A673 (cell line): ENCODE results near the gene KCNRG. TPM values are rescaled to one million over a fixed set of nuclear protein-coding genes. Genes with fewer than 3 reads are reported as not detected.
"Not testable (repeated sequence)": the region's sequence is repeated elsewhere in the genome, so short reads cannot be mapped to it uniquely, and the experiment has no call there.

Experiments used
- BruUV-seq: library from RNA; stranded (reverse); fragments of 400-500 nt; replicated peaks from 2 replicates; lab custom pipeline; 2021; lab: Mats Ljungman, UMichigan
- CTCF ChIA-PET: fragments of 300-600 bp; sonication (Branson Sonifier 250); formaldehyde crosslinking; loops from one replicate; lab custom pipeline; 2022; ENCODE audit warnings: antibody characterized with exemption; lab: Charles Lee
- POLR2A ChIA-PET: fragments of 300-600 bp; sonication (Branson Sonifier 250); formaldehyde crosslinking; loops from one replicate; lab custom pipeline; 2022; ENCODE audit warnings: antibody characterized with exemption; ENCODE audit not compliant: low non-redundant PET; lab: Charles Lee
- DNase-seq: peaks from one replicate; pipeline ENCODE4 v3.0.0-alpha.2; 2015; ENCODE audit warnings: low spot score
- H3K27ac ChIP-seq: fragments of 200-600 bp; sonication (generic); 2 replicates; pipeline ENCODE4 v1.5.1; 2016; ENCODE audit warnings: mixed run types, low read depth, mild to moderate bottlenecking, mixed read lengths, antibody characterized with exemption, low read length; ENCODE audit not compliant: poor library complexity, severe bottlenecking
- H3K27me3 ChIP-seq: fragments of 200-600 bp; sonication (generic); replicated peaks from 2 replicates; pipeline ENCODE4 v1.6.1; 2017; ENCODE audit warnings: mixed run types, low read depth, mild to moderate bottlenecking, mixed read lengths, antibody characterized with exemption, low read length; ENCODE audit not compliant: insufficient read depth, poor library complexity
- H3K36me3 ChIP-seq: fragments of 200-600 bp; sonication (generic); 2 replicates; pipeline ENCODE4 v1.6.1; 2016; ENCODE audit warnings: mixed run types, mild to moderate bottlenecking, mixed read lengths, antibody characterized with exemption, low read length; ENCODE audit not compliant: insufficient read depth, poor library complexity, severe bottlenecking
- H3K4me1 ChIP-seq: fragments of 200-600 bp; sonication (generic); 2 replicates; pipeline ENCODE4 v1.6.1; 2017; ENCODE audit warnings: mixed run types, mild to moderate bottlenecking, mixed read lengths, antibody characterized with exemption, low read length; ENCODE audit not compliant: insufficient read depth, poor library complexity, severe bottlenecking
- H3K4me3 ChIP-seq: fragments of 200-600 bp; sonication (generic); 2 replicates; pipeline ENCODE4 v1.5.1; 2016; ENCODE audit warnings: low read depth, mixed run types, mild to moderate bottlenecking, mixed read lengths, low read length; ENCODE audit not compliant: poor library complexity, severe bottlenecking
- H3K9me3 ChIP-seq: fragments of 200-600 bp; sonication (generic); 2 replicates; pipeline ENCODE4 v1.6.1; 2016; ENCODE audit warnings: mixed run types, low read depth, mild to moderate bottlenecking, mixed read lengths, antibody characterized with exemption, low read length; ENCODE audit not compliant: poor library complexity, severe bottlenecking
- CTCF ChIP-seq: fragments of 300-800, 200-600 bp; sonication (generic); conservative IDR thresholded peaks from 2 replicates; pipeline ENCODE4 v1.5.1; 2017; ENCODE audit warnings: low read depth, mild to moderate bottlenecking, antibody characterized with exemption, low read length, moderate library complexity, mixed read lengths
- EZH2 ChIP-seq: fragments of 200-600 bp; sonication (generic); IDR thresholded peaks from 2 replicates; pipeline ENCODE4 v1.6.1; 2017; ENCODE audit warnings: borderline replicate concordance, low read depth, mild to moderate bottlenecking, mixed read lengths, antibody characterized with exemption, low read length; ENCODE audit not compliant: poor library complexity, severe bottlenecking
- intact Hi-C: fragments of 100-400 bp; cut with micrococcal nuclease; formaldehyde crosslinking; loops from one replicate; pipeline ENCODE4 v1.10.0; 2022; ENCODE audit not compliant: unreplicated experiment
- total RNA-seq: library from RNA; stranded (reverse); gene quantifications from 2 replicates; pipeline ENCODE4 v1.2.3, GENCODE V29; 2021

Gene KCNRG
- total RNA-seq, 1 experiment from 2014 or later: 2.1 TPM

GRCh38 chr13:49980266-49980665 lies 35.0 kb upstream of the KCNRG start:
- Histone ChIP-seq H3K4me1 (peaks cover 13% of the 10 kb centered on the region), H3K4me3 (no peak overlapping the region), H3K36me3 (no peaks in the 10 kb centered on the region), H3K27ac (no peak overlapping the region), H3K9me3 (no peaks in the 10 kb centered on the region), H3K27me3 (no peaks in the 10 kb centered on the region)
- no peak for DNase-seq
- BruUV-seq: no TSS peak
- ChIA-PET POLR2A (no interaction called here), CTCF (no interaction called here)
- intact Hi-C loops: no loop called here
- TF ChIP-seq CTCF: no peak
- TF ChIP-seq EZH2: no peak

GRCh38 chr13:49985129-49985528 lies 30.1 kb upstream of the KCNRG start:
- no peaks in the 10 kb centered on the region for H3K9me3 ChIP-seq
- no peak overlapping the region for H3K27ac ChIP-seq
- H3K4me3 ChIP-seq: no peak overlapping the region
- no peaks in the 10 kb centered on the region for H3K36me3 ChIP-seq
- TF ChIP-seq CTCF (no peak), EZH2 (no peak)
- no peak for DNase-seq
- no peaks in the 10 kb centered on the region for H3K4me1 ChIP-seq
- CTCF ChIA-PET: no interaction called here
- POLR2A ChIA-PET: no interaction called here
- intact Hi-C loops: no loop called here
- BruUV-seq: no TSS peak
- H3K27me3 ChIP-seq: no peaks in the 10 kb centered on the region

- Histone ChIP-seq H3K27me3 (no peaks in the 10 kb centered on the region), H3K4me1 (no peaks in the 10 kb centered on the region), H3K4me3 (no peak overlapping the region), H3K36me3 (no peaks in the 10 kb centered on the region), H3K9me3 (no peaks in the 10 kb centered on the region), H3K27ac (no peak overlapping the region)
- TF ChIP-seq CTCF: no peak
- no peak for TF ChIP-seq EZH2
- no TSS peak for BruUV-seq
- CTCF ChIA-PET: no interaction called here
- intact Hi-C loops: no loop called here
- DNase-seq: no peak
- POLR2A ChIA-PET: no interaction called here
These were observed 28.8 kb upstream of the KCNRG start for GRCh38 chr13:49986471-49986870.

- H3K27me3 ChIP-seq, H3K9me3 ChIP-seq, POLR2A ChIA-PET, BruUV-seq, H3K27ac ChIP-seq, DNase-seq, H3K36me3 ChIP-seq, intact Hi-C loops, H3K4me3 ChIP-seq, H3K4me1 ChIP-seq, CTCF ChIA-PET: not testable (repeated sequence)
These were observed 24.6 kb upstream of the KCNRG start for GRCh38 chr13:49990612-49991011.
